MM.1S (cell line): ENCODE results near the gene GPR75.

Experiments used
- DNase-seq: peaks from one replicate; pipeline ENCODE4 v3.0.0-alpha.2; 2015
- H2AFZ ChIP-seq: fragments of 300-600 bp; sonication (generic); 2 replicates; pipeline ENCODE4 v1.6.0; 2016; ENCODE audit warnings: antibody characterized with exemption, low read length
- H3F3A ChIP-seq: fragments of 300-600 bp; sonication (generic); 2 replicates; pipeline ENCODE4 v1.6.1; 2016; ENCODE audit warnings: mild to moderate bottlenecking, antibody characterized with exemption, low read length, moderate library complexity, mixed read lengths; ENCODE audit not compliant: insufficient read depth
- H3K27ac ChIP-seq: fragments of 300-600 bp; sonication (generic); 2 replicates; pipeline ENCODE4 v1.5.1; 2016; ENCODE audit warnings: mild to moderate bottlenecking, low read length
- H3K27me3 ChIP-seq: fragments of 300-600 bp; sonication (generic); replicated peaks from 2 replicates; pipeline ENCODE4 v1.6.0; 2016; ENCODE audit warnings: low read length; ENCODE audit not compliant: insufficient read depth
- H3K36me3 ChIP-seq: fragments of 300-600 bp; sonication (generic); replicated peaks from 2 replicates; pipeline ENCODE4 v1.6.1; 2016; ENCODE audit warnings: mild to moderate bottlenecking, low read length, mixed read lengths; ENCODE audit not compliant: insufficient read depth
- H3K4me1 ChIP-seq: fragments of 300-600 bp; sonication (generic); 2 replicates; pipeline ENCODE4 v1.6.1; 2016; ENCODE audit warnings: low read length, mixed read lengths
- H3K4me2 ChIP-seq: fragments of 300-600 bp; sonication (generic); 2 replicates; pipeline ENCODE4 v1.6.0; 2016; ENCODE audit warnings: low read depth, low read length
- H3K4me3 ChIP-seq: fragments of 300-600 bp; sonication (generic); 2 replicates; pipeline ENCODE4 v1.5.1; 2016; ENCODE audit warnings: low read length, mixed read lengths
- H3K79me2 ChIP-seq: fragments of 300-600 bp; sonication (generic); 2 replicates; pipeline ENCODE4 v1.6.1; 2016; ENCODE audit warnings: mixed run types, low read length, mixed read lengths
- H3K9ac ChIP-seq: fragments of 300-600 bp; sonication (generic); 2 replicates; pipeline ENCODE4 v1.6.1; 2016; ENCODE audit warnings: low read length, mixed read lengths
- H3K9me2 ChIP-seq: fragments of 300-600 bp; sonication (generic); replicated peaks from 2 replicates; pipeline ENCODE4 v1.6.1; 2016; ENCODE audit warnings: mild to moderate bottlenecking, low read length, mixed read lengths; ENCODE audit not compliant: insufficient read depth
- H3K9me3 ChIP-seq: fragments of 300-600 bp; sonication (generic); replicated peaks from 2 replicates; pipeline ENCODE4 v1.6.1; 2016; ENCODE audit warnings: mild to moderate bottlenecking, low read length, mixed read lengths; ENCODE audit not compliant: insufficient read depth
- H4K20me1 ChIP-seq: fragments of 300-600 bp; sonication (generic); 2 replicates; pipeline ENCODE4 v1.6.1; 2016; ENCODE audit warnings: mild to moderate bottlenecking, low read length, moderate library complexity, mixed read lengths; ENCODE audit not compliant: insufficient read depth
- CTCF ChIP-seq: fragments of 300-600 bp; sonication (generic); IDR thresholded peaks from 2 replicates; pipeline ENCODE4 v1.5.1; 2016; ENCODE audit warnings: antibody characterized with exemption, low read length, mixed read lengths
- EZH2 ChIP-seq: fragments of 300-600 bp; sonication (generic); optimal IDR thresholded peaks from 2 replicates; pipeline ENCODE3; 2017; ENCODE audit warnings: low read depth, mild to moderate bottlenecking, antibody characterized with exemption, low read length, mixed read lengths
- EZH2phosphoT487 ChIP-seq: fragments of 300-600 bp; sonication (generic); IDR thresholded peaks from 2 replicates; pipeline ENCODE4 v1.6.1; 2018; ENCODE audit warnings: antibody characterized with exemption, low read length

GPR75 gene

GRCh38 chr2:53819634-53820033 is 40.1 kb downstream of the GPR75 start:
- no peaks in the 10 kb centered on the region for H3K27me3 ChIP-seq
- H4K20me1 ChIP-seq, result no peaks in the 10 kb centered on the region
- no peak overlapping the region for H3K9ac ChIP-seq
- no peaks in the 10 kb centered on the region for H3K4me1 ChIP-seq
- no peak overlapping the region for H2AFZ ChIP-seq
- no peaks in the 10 kb centered on the region for H3K9me2 ChIP-seq
- no peak overlapping the region for H3K27ac ChIP-seq
- H3F3A ChIP-seq, result no peaks in the 10 kb centered on the region
- H3K4me3 ChIP-seq, result no peak overlapping the region
- no peaks in the 10 kb centered on the region for H3K79me2 ChIP-seq
- no peak for DNase-seq
- H3K9me3 ChIP-seq, result no peaks in the 10 kb centered on the region
- no peaks in the 10 kb centered on the region for H3K36me3 ChIP-seq
- H3K4me2 ChIP-seq, result no peak overlapping the region
- TF ChIP-seq CTCF, result no peak
- TF ChIP-seq EZH2, result no peak
- TF ChIP-seq EZH2phosphoT487, result no peak

- H3K79me2 ChIP-seq, result no peaks in the 10 kb centered on the region
- TF ChIP-seq EZH2 (no peak), EZH2phosphoT487 (no peak), CTCF (no peak)
- H2AFZ ChIP-seq, result no peak overlapping the region
- H3K4me3 ChIP-seq, result no peak overlapping the region
- no peaks in the 10 kb centered on the region for H3F3A ChIP-seq
- no peak overlapping the region for H3K27ac ChIP-seq
- H3K9me3 ChIP-seq, result no peaks in the 10 kb centered on the region
- no peaks in the 10 kb centered on the region for H3K9me2 ChIP-seq
- H3K4me1 ChIP-seq, result no peaks in the 10 kb centered on the region
- no peak for DNase-seq
- H4K20me1 ChIP-seq, result no peaks in the 10 kb centered on the region
- no peak overlapping the region for H3K4me2 ChIP-seq
- H3K9ac ChIP-seq, result no peak overlapping the region
- H3K36me3 ChIP-seq, result no peaks in the 10 kb centered on the region; the same call in 1 of the 2 replicates
- no peaks in the 10 kb centered on the region for H3K27me3 ChIP-seq
Observed at GRCh38 chr2:53818854-53819435, 40.8 kb downstream of the GPR75 start.

- Histone ChIP-seq H3K4me1 (no peaks in the 10 kb centered on the region), H3K4me3 (no peak overlapping the region), H3K27ac (no peak overlapping the region), H3K4me2 (no peak overlapping the region), H3K9me3 (no peaks in the 10 kb centered on the region), H3K79me2 (no peaks in the 10 kb centered on the region), H3K27me3 (no peaks in the 10 kb centered on the region), H3K36me3 (no peaks in the 10 kb centered on the region; the same call in none of the 2 replicates), H3K9ac (no peak overlapping the region), H2AFZ (no peak overlapping the region), H4K20me1 (no peaks in the 10 kb centered on the region), H3F3A (no peaks in the 10 kb centered on the region), H3K9me2 (no peaks in the 10 kb centered on the region)
- no peak for DNase-seq
- TF ChIP-seq EZH2, result no peak
- TF ChIP-seq EZH2phosphoT487, result no peak
- TF ChIP-seq CTCF, result no peak
Observed at GRCh38 chr2:53813151-53813550, 46.6 kb downstream of the GPR75 start.
